K562 (cell line): Measurements from ENCODE around the gene ABLIM2. TPM values are rescaled to one million over a fixed set of nuclear protein-coding genes. Genes with fewer than 3 reads are reported as not detected.
A peak's percentile ranks its signal among the peaks of the same experiment; 100 is the strongest.
"Not testable (repeated sequence)": the region's sequence is repeated elsewhere in the genome, so short reads cannot be mapped to it uniquely, and the experiment has no call there.

Experiments used
- ATAC-seq: fragments of 200-7000 bp; cut with Tn5 transposase; 3 replicates; pipeline ENCODE4 v1.9.1; 2020; ENCODE audit warnings: moderate library complexity
- BruUV-seq: library from RNA; stranded (reverse); fragments of 400-500 nt; replicated peaks from 2 replicates; lab custom pipeline; 2021; lab: Mats Ljungman, UMichigan
- CTCF ChIA-PET: fragments of 300-600 bp; formaldehyde crosslinking; extraction: SDS; loops from one replicate; lab custom pipeline; 2021; ENCODE audit warnings: low intra/inter-chr PET ratio; lab: Yijun Ruan, JAX
- POLR2A ChIA-PET: fragments of 300-600, 350-650 bp; sonication (Branson Sonifier 250); formaldehyde crosslinking; extraction: SDS; loops from one replicate; lab custom pipeline; 2021; ENCODE audit warnings: antibody characterized with exemption, inconsistent platforms; lab: Yijun Ruan, JAX
- DNase-seq, 4 experiments: peaks; one replicate each; pipeline versions ENCODE4 v3.0.0 to v3.0.0-alpha.2; 2011 to 2018; ENCODE audit warnings: low spot score in 3 of 4, mixed read lengths in 3 of 4; ENCODE audit errors: extremely low read depth in 1 of 4
- FAIRE-seq: peaks from 2 replicates; lab custom pipeline; 2011; peaks lifted over from hg19 to GRCh38; lab: Jason Lieb, UNC
- H2AFZ ChIP-seq: 2 replicates; pipeline ENCODE4 v1.6.0; 2011; ENCODE audit warnings: low read depth, low read length, control low read depth, inconsistent platforms
- H3K27ac ChIP-seq: fragments of 200-600 bp; 3 replicates; pipeline ENCODE4 v1.8.0; 2011; ENCODE audit warnings: low read depth, mild to moderate bottlenecking, control low read depth, inconsistent platforms, low read length, moderate library complexity, mixed read lengths; ENCODE audit errors: extremely low read depth
- H3K27me3 ChIP-seq, 2 experiments: fragments of 300-600 bp in 1 of 2; 2 replicates in 1 of 2; 3 replicates in 1 of 2; pipeline versions ENCODE4 v1.6.0 to v1.8.0; 2011; ENCODE audit warnings: inconsistent platforms in 2 of 2, low read length in 2 of 2, mild to moderate bottlenecking in 1 of 2, mixed read lengths in 1 of 2, moderate library complexity in 1 of 2; ENCODE audit not compliant: control insufficient read depth in 2 of 2, insufficient read depth in 2 of 2
- H3K36me3 ChIP-seq: fragments of 300-600 bp; 3 replicates; pipeline ENCODE4 v1.8.0; 2011; ENCODE audit warnings: mild to moderate bottlenecking, low read length, inconsistent platforms; ENCODE audit not compliant: control insufficient read depth, insufficient read depth
- H3K4me1 ChIP-seq, 2 experiments: fragments of 200-600 bp in 1 of 2; replicated peaks in 1 of 2; 2 replicates in 1 of 2; 3 replicates in 1 of 2; pipeline versions ENCODE4 v1.5.1 to v1.8.0; 2011; ENCODE audit warnings: inconsistent platforms in 2 of 2, low read length in 2 of 2, mild to moderate bottlenecking in 1 of 2, mixed read lengths in 1 of 2, moderate library complexity in 1 of 2; ENCODE audit not compliant: control insufficient read depth in 2 of 2, insufficient read depth in 2 of 2
- H3K4me2 ChIP-seq: 2 replicates; pipeline ENCODE4 v1.6.1; 2011; ENCODE audit warnings: low read length, control low read depth, inconsistent platforms, mixed read lengths; ENCODE audit not compliant: insufficient read depth
- H3K4me3 ChIP-seq: fragments of 200-600 bp; sonication (generic), shearing (Covaris generic); 2 replicates; pipeline ENCODE4 v1.5.1; 2016; ENCODE audit warnings: control low read depth, inconsistent platforms
- H3K79me2 ChIP-seq: fragments of 200-600 bp; 3 replicates; pipeline ENCODE4 v1.8.0; 2011; ENCODE audit warnings: low read length, inconsistent platforms; ENCODE audit not compliant: control insufficient read depth, insufficient read depth
- H3K9ac ChIP-seq, 2 experiments: 2 replicates each; pipeline versions ENCODE4 v1.6.0 to v1.6.1; 2011; ENCODE audit warnings: low read depth in 2 of 2, low read length in 2 of 2, control low read depth in 1 of 2, inconsistent platforms in 1 of 2, mild to moderate bottlenecking in 1 of 2, mixed read lengths in 1 of 2; ENCODE audit not compliant: insufficient read depth in 1 of 2
- H3K9me1 ChIP-seq: one replicate; pipeline ENCODE4 v1.6.0; 2011; ENCODE audit warnings: inconsistent platforms, mild to moderate bottlenecking, low read length, moderate library complexity; ENCODE audit not compliant: control insufficient read depth, insufficient read depth
- H3K9me3 ChIP-seq: replicated peaks from 2 replicates; pipeline ENCODE4 v1.5.1; 2011; ENCODE audit warnings: low read depth, low read length, inconsistent platforms; ENCODE audit not compliant: control insufficient read depth, insufficient read depth
- H4K20me1 ChIP-seq: replicated peaks from 2 replicates; pipeline ENCODE4 v1.6.1; 2011; ENCODE audit warnings: low read length, inconsistent platforms, mixed read lengths; ENCODE audit not compliant: control insufficient read depth, insufficient read depth
- BRF2 ChIP-seq: IDR thresholded peaks from 3 replicates; pipeline ENCODE4 v1.6.1; 2011; ENCODE audit warnings: borderline replicate concordance, mild to moderate bottlenecking; ENCODE audit not compliant: insufficient read length, insufficient read depth
- RBM25 ChIP-seq: fragments of 200-400 bp; formaldehyde crosslinking; IDR thresholded peaks from 2 replicates; pipeline ENCODE4 v1.6.1; 2018; ENCODE audit warnings: low read length, low read depth, moderate library complexity; ENCODE audit not compliant: severe bottlenecking
- TRIM28 ChIP-seq: fragments of 450-650 bp; IDR thresholded peaks from 2 replicates; pipeline ENCODE4 v1.6.1; 2017
- ZNF133 ChIP-seq: fragments of 250-450 bp; sonication (Bioruptor Pico); IDR thresholded peaks from 2 replicates; pipeline ENCODE4 v1.4.0; 2020; ENCODE audit warnings: mild to moderate bottlenecking
- ZNF146 ChIP-seq: IDR thresholded peaks from one replicate; pipeline ENCODE4 v1.6.1; 2018; ENCODE audit warnings: missing compliant biosample characterization; ENCODE audit not compliant: unreplicated experiment
- ZNF3 ChIP-seq: fragments of 250-450 bp; sonication (Bioruptor Pico); IDR thresholded peaks from 2 replicates; pipeline ENCODE4 v1.5.0; 2021; ENCODE audit warnings: mild to moderate bottlenecking, moderate library complexity
- WGBS: fragments of 100-300 bp; shearing (Covaris generic); methylation state at CpG from one replicate; pipeline ENCODE4 v1.1.6; 2016; ENCODE audit warnings: low coverage, mixed read lengths; ENCODE audit not compliant: insufficient coverage; ENCODE audit errors: missing lambda C conversion rate; 5-methylcytosine and 5-hydroxymethylcytosine counted together
- in situ Hi-C: fragments of 300-500 bp; cut with MboI; formaldehyde crosslinking; loops from 4 replicates; pipeline ENCODE4 v1.15.0; 2018; ENCODE audit warnings: inconsistent platforms, mixed read lengths
- intact Hi-C: fragments of 100-400 bp; cut with micrococcal nuclease; formaldehyde crosslinking; loops from 2 replicates; pipeline ENCODE4 v1.14.2; 2022
- polyA plus RNA-seq, 8 experiments: library from polyadenylated mRNA; depleted of rRNA in 4 of 8; stranded (reverse) in 5 of 8; unstranded in 3 of 8; fragments of >200 nt; fragmentation: Nextera tagmentation in 2 of 8; fragmentation: Illumina TruSeq in 1 of 8; extraction: Ambion mirVana in 2 of 8; extraction: Trizol in 1 of 8; gene quantifications; 2 replicates each; pipeline versions ENCODE4 v1.2.1 to v1.2.3, GENCODE V29; 2011 to 2014; ENCODE audit warnings: inconsistent platforms in 1 of 8, missing spikeins in 1 of 8
- total RNA-seq, 7 experiments: library from RNA; depleted of rRNA in 6 of 7; stranded (reverse); fragments of >200 nt in 6 of 7; fragmentation: Illumina TruSeq in 2 of 7; extraction: Trizol in 2 of 7; gene quantifications; 2 replicates each; pipeline versions ENCODE4 v1.2.1 to v1.2.3, GENCODE V29; 2011 to 2021; ENCODE audit warnings: low replicate concordance in 1 of 7

ABLIM2 gene
- total and polyA plus RNA-seq, 9 of the 15 experiments (the other 6 are each of a cell fraction or from before 2014, with no cell fraction given), result not detected

- no peak overlapping the region for H3K9ac ChIP-seq
- H3K27me3 ChIP-seq, result peaks cover 12 to 58% of the 10 kb centered on the region in 2 experiments; a peak in 4 of 5 replicates
- H3K4me3 ChIP-seq, result no peak overlapping the region
- 0% methylated on average over 6 of the region's 6 CpGs for WGBS
- in situ Hi-C loops, result no loop called here
- H3K4me2 ChIP-seq, result no peak overlapping the region
- ChIA-PET POLR2A (no interaction called here), CTCF (no interaction called here)
- no peaks in the 10 kb centered on the region for H3K36me3 ChIP-seq
- H3K4me1 ChIP-seq, result 0 out of 5 replicates have a peak, but pooled peaks cover 0 to 3% of the 10 kb centered on the region in 2 experiments
- no peaks in the 10 kb centered on the region for H3K9me1 ChIP-seq
- H2AFZ ChIP-seq, result no peak overlapping the region
- BruUV-seq, result no TSS peak
- DNase-seq (no peak), FAIRE-seq (no peak), ATAC-seq (no peak)
- H3K27ac ChIP-seq, result no peak overlapping the region
- no peaks in the 10 kb centered on the region for H3K9me3 ChIP-seq
- H3K79me2 ChIP-seq, result no peaks in the 10 kb centered on the region
- no peaks in the 10 kb centered on the region; the same call in 1 of the 2 replicates for H4K20me1 ChIP-seq
- TF ChIP-seq ZNF133 (CRISPR knock-in tag) (no peak), TRIM28 (no peak), BRF2 (no peak), ZNF3 (CRISPR knock-in tag) (no peak)
- intact Hi-C loops, result no loop called here
Measured at GRCh38 chr4:8140915-8141314, 17.7 kb downstream of the ABLIM2 start.

DNA sequence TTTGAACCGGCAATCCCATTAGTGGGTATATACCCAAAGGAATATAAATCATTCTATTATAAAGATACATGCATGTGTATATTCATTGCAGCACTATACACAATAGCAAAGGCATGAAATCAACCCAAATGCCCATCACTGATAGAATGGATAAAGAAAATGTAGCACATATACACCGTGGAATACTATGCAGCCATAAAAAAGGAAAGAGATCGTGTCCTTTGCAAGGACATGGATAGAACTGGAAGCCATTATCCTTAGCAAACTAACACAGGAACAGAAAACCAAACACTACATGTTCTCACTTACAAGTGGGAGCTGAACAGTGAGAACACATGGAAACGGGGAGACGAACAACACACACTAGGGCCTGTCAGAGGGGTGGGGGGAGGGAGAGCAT lies 18.9 kb downstream of the ABLIM2 start:
- intact Hi-C loops, H3K9me3 ChIP-seq, FAIRE-seq, H3K36me3 ChIP-seq, H3K4me2 ChIP-seq, H3K27ac ChIP-seq, H3K9ac ChIP-seq, BruUV-seq, H3K4me1 ChIP-seq, DNase-seq, H3K9me1 ChIP-seq, H2AFZ ChIP-seq, H4K20me1 ChIP-seq, ATAC-seq, in situ Hi-C loops, CTCF ChIA-PET, H3K79me2 ChIP-seq, H3K4me3 ChIP-seq, POLR2A ChIA-PET: not testable (repeated sequence)
- peak; percentile 6 for TF ChIP-seq RBM25
- peak; percentile 83 for TF ChIP-seq ZNF146
- H3K27me3 ChIP-seq, result peaks cover 9 to 59% of the 10 kb centered on the region in 2 experiments; a peak in 4 of 5 replicates
- 22% methylated on average over 5 of the region's 5 CpGs for WGBS
